Keratinocyte (primary cell): ENCODE data around the gene SCP2D1.

Source experiments
- CTCF ChIP-seq, 3 experiments: IDR thresholded peaks in 1 of 3; conservative IDR thresholded peaks in 1 of 3; optimal IDR thresholded peaks in 1 of 3; 2 replicates in 2 of 3; 3 replicates in 1 of 3; pipeline versions ENCODE3 to v1.5.1; 2011; ENCODE audit warnings: low read length in 3 of 3, mild to moderate bottlenecking in 3 of 3, moderate library complexity in 2 of 3, control low read depth in 1 of 3, inconsistent platforms in 1 of 3; ENCODE audit not compliant: insufficient read depth in 2 of 3; ENCODE audit errors: extremely low read depth in 1 of 3
- EZH2 ChIP-seq: IDR thresholded peaks from one replicate; pipeline ENCODE4 v1.6.1; 2012; ENCODE audit warnings: inconsistent platforms, mild to moderate bottlenecking, low read length, moderate library complexity

- TF ChIP-seq CTCF (optimal IDR thresholded peaks at IDR 0.05 in 1 of 3, IDR thresholded peaks at IDR 0.05 in 1 of 3, conservative IDR thresholded peaks at IDR 0.05 in 1 of 3; ENCODE audit: extremely low read depth in 1 of 3, insufficient read depth in 2 of 3, low read length in 3 of 3) (no peak), EZH2 (no peak)
These were observed 18.2 kb upstream of the SCP2D1 start for GRCh38 chr20:18795366-18795765.
